Measurements from ENCODE around the gene CTNND2. TPM values are rescaled to one million over a fixed set of nuclear protein-coding genes. Genes with fewer than 3 reads are reported as not detected.

Gene CTNND2
- total RNA-seq, 2 donors from 2014 or later = not detected

GRCh38 chr5:11510889-11511288, 393.4 kb downstream of the CTNND2 start:
- no peak for DNase-seq (ENCODE audit: low spot score)
- ATAC-seq (ENCODE audit: insufficient number of reproducible peaks, low FRiP score, low read depth) = no peak
- no peak overlapping the region for H3K27ac ChIP-seq
- no peaks in the 10 kb centered on the region for H3K36me3 ChIP-seq
- no peak for TF ChIP-seq CTCF (IDR thresholded peaks at IDR 0.05)
- H3K9me3 ChIP-seq = no peaks in the 10 kb centered on the region
- H3K27me3 ChIP-seq (replicated peaks; ENCODE audit: insufficient read depth) = no peaks in the 10 kb centered on the region
- H3K4me3 ChIP-seq = no peak overlapping the region
- no peaks in the 10 kb centered on the region for H3K4me1 ChIP-seq (ENCODE audit: control insufficient read depth in 1 of 2, low read depth in 2 of 2)

GRCh38 chr5:11509793-11510192, 394.5 kb downstream of the CTNND2 start:
- Histone ChIP-seq H3K9me3 (no peaks in the 10 kb centered on the region), H3K4me3 (no peak overlapping the region), H3K27ac (no peak overlapping the region), H3K4me1 (ENCODE audit: control insufficient read depth in 1 of 2, low read depth in 2 of 2) (no peaks in the 10 kb centered on the region), H3K27me3 (replicated peaks; ENCODE audit: insufficient read depth) (no peaks in the 10 kb centered on the region), H3K36me3 (no peaks in the 10 kb centered on the region)
- no peak for ATAC-seq (ENCODE audit: insufficient number of reproducible peaks, low FRiP score, low read depth)
- TF ChIP-seq CTCF (IDR thresholded peaks at IDR 0.05) = no peak
- DNase-seq (ENCODE audit: low spot score) = no peak

- Histone ChIP-seq H3K27me3 (replicated peaks; ENCODE audit: insufficient read depth) (no peaks in the 10 kb centered on the region), H3K9me3 (no peaks in the 10 kb centered on the region), H3K4me1 (ENCODE audit: control insufficient read depth in 1 of 2, low read depth in 2 of 2) (no peaks in the 10 kb centered on the region), H3K27ac (no peak overlapping the region), H3K36me3 (no peaks in the 10 kb centered on the region), H3K4me3 (no peak overlapping the region)
- ATAC-seq (ENCODE audit: insufficient number of reproducible peaks, low FRiP score, low read depth) (no peak), DNase-seq (ENCODE audit: low spot score) (no peak)
- TF ChIP-seq CTCF (IDR thresholded peaks at IDR 0.05) = no peak
Observed at GRCh38 chr5:11507156-11507910, 396.9 kb downstream of the CTNND2 start.

GRCh38 chr5:11504886-11505193, 399.4 kb downstream of the CTNND2 start:
- no peaks in the 10 kb centered on the region for H3K36me3 ChIP-seq
- H3K4me1 ChIP-seq (ENCODE audit: control insufficient read depth in 1 of 2, low read depth in 2 of 2) = no peaks in the 10 kb centered on the region
- ATAC-seq (ENCODE audit: insufficient number of reproducible peaks, low FRiP score, low read depth) (no peak), DNase-seq (ENCODE audit: low spot score) (no peak)
- H3K27me3 ChIP-seq (replicated peaks; ENCODE audit: insufficient read depth) = no peaks in the 10 kb centered on the region
- H3K4me3 ChIP-seq = no peak overlapping the region
- no peak for TF ChIP-seq CTCF (IDR thresholded peaks at IDR 0.05)
- H3K9me3 ChIP-seq = no peaks in the 10 kb centered on the region
- H3K27ac ChIP-seq = no peak overlapping the region

- Histone ChIP-seq H3K4me1 (ENCODE audit: control insufficient read depth in 1 of 2, low read depth in 2 of 2) (no peaks in the 10 kb centered on the region), H3K36me3 (no peaks in the 10 kb centered on the region), H3K27ac (no peak overlapping the region), H3K9me3 (no peaks in the 10 kb centered on the region), H3K27me3 (replicated peaks; ENCODE audit: insufficient read depth) (no peaks in the 10 kb centered on the region), H3K4me3 (no peak overlapping the region)
- no peak for TF ChIP-seq CTCF (IDR thresholded peaks at IDR 0.05)
- no peak for ATAC-seq (ENCODE audit: insufficient number of reproducible peaks, low FRiP score, low read depth)
- no peak for DNase-seq (ENCODE audit: low spot score)
Observed at GRCh38 chr5:11504065-11504885, 400.0 kb downstream of the CTNND2 start.

Measured in thoracic aorta (tissue), 2 donors.